CD4-positive, alpha-beta T cell (primary cell): ENCODE measurements around the gene C20orf144. TPM values are rescaled to one million over a fixed set of nuclear protein-coding genes. Genes with fewer than 3 reads are reported as not detected.

Source experiments
- ATAC-seq: fragments of 200-7000 bp; cut with Tn5 transposase; one replicate; pipeline ENCODE4 v1.10.0; 2022; ENCODE audit warnings: mild to moderate bottlenecking; ENCODE audit not compliant: poor library complexity
- CTCF ChIA-PET: fragments of 350-600 bp; sonication (Branson Sonifier 250); formaldehyde crosslinking; loops from one replicate; lab custom pipeline; 2021; ENCODE audit warnings: antibody characterized with exemption, inconsistent platforms; lab: Charles Lee
- POLR2A ChIA-PET: fragments of 350-600 bp; sonication (Branson Sonifier 250); formaldehyde crosslinking; loops from one replicate; lab custom pipeline; 2021; ENCODE audit warnings: antibody characterized with exemption, inconsistent platforms; lab: Charles Lee
- DNase-seq, 14 experiments: peaks; one replicate each; pipeline ENCODE4 v3.0.0-alpha.2; 2013 to 2020; ENCODE audit warnings: mixed read lengths in 2 of 14
- H3K27ac ChIP-seq, 2 donors: one replicate each; pipeline versions ENCODE4 v1.5.1 to v1.7.0; 2013; ENCODE audit warnings: low read length in 2 of 2, low read depth in 1 of 2, mild to moderate bottlenecking in 1 of 2
- H3K27me3 ChIP-seq, 2 experiments: 1 replicate in 1 of 2; 2 replicates in 1 of 2; pipeline versions ENCODE4 v1.6.1 to v1.7.0; 2013; ENCODE audit warnings: low read length in 2 of 2, control low read depth in 1 of 2, mild to moderate bottlenecking in 1 of 2, moderate library complexity in 1 of 2; ENCODE audit not compliant: insufficient read depth in 2 of 2, control insufficient read depth in 1 of 2
- H3K36me3 ChIP-seq: one replicate; pipeline ENCODE4 v1.6.1; 2013; ENCODE audit warnings: low read length, control low read depth; ENCODE audit not compliant: insufficient read depth
- H3K4me1 ChIP-seq: one replicate; pipeline ENCODE4 v1.6.1; 2013; ENCODE audit warnings: low read length, control low read depth; ENCODE audit not compliant: insufficient read depth
- H3K4me3 ChIP-seq: one replicate; pipeline ENCODE4 v1.5.1; 2013; ENCODE audit warnings: mild to moderate bottlenecking, low read length, moderate library complexity
- H3K9me3 ChIP-seq, 2 experiments: 1 replicate in 1 of 2; 2 replicates in 1 of 2; pipeline versions ENCODE4 v1.6.1 to v1.7.0; 2013; ENCODE audit warnings: low read length in 2 of 2, mild to moderate bottlenecking in 2 of 2, control low read depth in 1 of 2, moderate library complexity in 1 of 2; ENCODE audit not compliant: control insufficient read depth in 1 of 2, insufficient read depth in 1 of 2
- H3K27ac Mint-ChIP-seq: one replicate; pipeline ENCODE4 v1.8.0; 2020; ENCODE audit warnings: mixed read lengths
- H3K27me3 Mint-ChIP-seq: one replicate; pipeline ENCODE4 v1.8.0; 2021; ENCODE audit warnings: mixed read lengths
- H3K36me3 Mint-ChIP-seq: one replicate; pipeline ENCODE4 v1.8.0; 2021; ENCODE audit warnings: low read depth, mixed read lengths
- H3K4me1 Mint-ChIP-seq: one replicate; pipeline ENCODE4 v1.8.0; 2021; ENCODE audit warnings: low read depth, mixed read lengths
- H3K4me3 Mint-ChIP-seq: one replicate; pipeline ENCODE4 v1.8.0; 2020; ENCODE audit warnings: mild to moderate bottlenecking, mixed read lengths
- H3K9me3 Mint-ChIP-seq: one replicate; pipeline ENCODE4 v1.8.0; 2020; ENCODE audit warnings: mixed read lengths
- CTCF ChIP-seq: fragments of 200-600 bp; IDR thresholded peaks from one replicate; pipeline ENCODE4 v1.8.0; 2022; ENCODE audit warnings: antibody characterized with exemption, mild to moderate bottlenecking
- intact Hi-C, 2 experiments: fragments of 100-400 bp; cut with DNase I in 1 of 2; cut with micrococcal nuclease in 1 of 2; formaldehyde crosslinking; loops; one replicate each; pipeline versions ENCODE4 v1.15.1 to v1.9.0; 2023 to 2025; cut with DNase I, micrococcal nuclease
- polyA plus RNA-seq, 2 donors: library from polyadenylated mRNA; unstranded; fragments of 120-200 nt; gene quantifications; one replicate each; pipeline ENCODE4 v1.2.1, GENCODE V29; 2013
- total RNA-seq, 174 experiments: library from RNA in 2 of 174; stranded (reverse) in 2 of 174; gene quantifications; one replicate each; pipeline ENCODE4 v1.2.3 and lab custom pipeline; 2021 to 2026

The C20orf144 gene
- total RNA-seq = under 1 TPM; 0.17 to 0.19 TPM
- 0.11 TPM for polyA plus RNA-seq (2013, experiment 1 of 2)
- 0.19 TPM for polyA plus RNA-seq (2013, experiment 2 of 2)
- total RNA-seq (lab: John Stamatoyannopoulos, UW) = 0 to 0.88 (median 0.25) reads per million in 172 experiments

- intact Hi-C loops = loop anchor here (5.0 to 10.0 kb wide), 6 partner anchors 73 to 1707 kb away; partner anchors contain the start of genes CDK5RAP1 (in 1 of the 2), DYNLRB1 (in 1 of the 2), PDRG1 (in 1 of the 2) and SNTA1 (in 1 of the 2)
- Histone ChIP-seq H3K27ac (peak within 1 kb of the TSS; percentile 88 to 92), H3K36me3 (no peaks in the 10 kb centered on the region), H3K4me3 (peak within 1 kb of the TSS; percentile 91), H3K27me3 (no peaks in the 10 kb centered on the region), H3K4me1 (peaks cover 38% of the 10 kb centered on the region), H3K9me3 (no peaks in the 10 kb centered on the region)
- Mint-ChIP-seq H3K4me1 (peaks cover 35% of the 10 kb centered on the region), H3K36me3 (no peaks in the 10 kb centered on the region), H3K4me3 (peak within 1 kb of the TSS; percentile 88), H3K27ac (peak within 1 kb of the TSS; percentile 83), H3K9me3 (no peaks in the 10 kb centered on the region), H3K27me3 (no peaks in the 10 kb centered on the region)
- ATAC-seq = no peak
- TF ChIP-seq CTCF = no peak
- ChIA-PET POLR2A (interaction anchor here (1.1 to 3.3 kb wide), 4 partner anchors 18 to 220 kb away, joined by 3 to 26 read pairs (median 12); partner anchors contain the start of gene ZNF341), CTCF (interaction anchor here (1.7 kb wide), 1 partner anchor 70 kb away, joined by 6 read pairs; no protein-coding TSS in a partner anchor)
- DNase-seq = no peak
These were observed at the start of gene C20orf144 for GRCh38 chr20:33662172-33662571. C20orf144 (plus strand) TSS chr20:33662327; CDS start chr20:33662346, 19 bp downstream.

DNA sequence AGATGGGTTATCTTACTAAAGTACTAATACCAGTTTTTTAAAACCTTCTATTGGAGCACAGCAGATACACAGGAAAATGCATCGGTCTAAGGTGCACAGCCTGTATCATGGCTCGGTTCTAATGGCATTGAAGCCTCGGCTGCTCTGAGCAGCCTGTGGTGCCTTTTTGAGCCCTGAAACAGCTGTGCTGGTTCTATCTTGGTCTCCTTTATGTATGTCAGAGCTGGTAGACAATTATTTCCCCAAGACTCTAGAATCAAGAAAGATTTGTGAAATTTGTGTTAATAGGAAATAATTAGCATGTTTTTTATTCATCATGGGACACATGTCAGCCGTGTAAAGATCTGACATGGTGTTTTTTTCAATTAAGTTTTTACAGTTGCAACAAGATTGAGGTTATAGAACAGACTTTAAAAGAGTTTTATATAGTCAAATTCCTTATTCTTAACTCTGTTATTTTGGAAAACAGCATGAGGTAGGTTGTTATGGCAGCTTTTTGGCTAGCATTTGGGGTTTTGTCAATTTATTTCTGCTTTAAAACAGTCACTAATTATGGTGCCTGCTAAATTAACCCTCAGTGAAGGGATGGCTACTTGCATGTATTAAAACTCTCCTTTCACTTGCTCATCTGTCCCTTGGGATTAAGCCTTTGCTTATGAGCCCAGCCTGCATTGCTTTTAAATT is 40.3 kb upstream of the C20orf144 start:
- peaks cover 39% of the 10 kb centered on the region for H3K36me3 ChIP-seq
- no peaks in the 10 kb centered on the region for H3K27me3 Mint-ChIP-seq
- intact Hi-C loops = no loop called here
- TF ChIP-seq CTCF = no peak
- peaks cover 19% of the 10 kb centered on the region for H3K4me1 ChIP-seq
- no peaks in the 10 kb centered on the region for H3K9me3 ChIP-seq
- no peaks in the 10 kb centered on the region for H3K9me3 Mint-ChIP-seq
- no peak overlapping the region for H3K27ac Mint-ChIP-seq
- DNase-seq = no peak
- no peak overlapping the region for H3K4me3 Mint-ChIP-seq
- POLR2A ChIA-PET = no interaction called here
- CTCF ChIA-PET = no interaction called here
- no peak overlapping the region for H3K27ac ChIP-seq
- peaks cover 80% of the 10 kb centered on the region for H3K36me3 Mint-ChIP-seq
- H3K4me1 Mint-ChIP-seq = peaks cover 24% of the 10 kb centered on the region
- no peak overlapping the region for H3K4me3 ChIP-seq
- no peaks in the 10 kb centered on the region for H3K27me3 ChIP-seq
- ATAC-seq = no peak

DNA sequence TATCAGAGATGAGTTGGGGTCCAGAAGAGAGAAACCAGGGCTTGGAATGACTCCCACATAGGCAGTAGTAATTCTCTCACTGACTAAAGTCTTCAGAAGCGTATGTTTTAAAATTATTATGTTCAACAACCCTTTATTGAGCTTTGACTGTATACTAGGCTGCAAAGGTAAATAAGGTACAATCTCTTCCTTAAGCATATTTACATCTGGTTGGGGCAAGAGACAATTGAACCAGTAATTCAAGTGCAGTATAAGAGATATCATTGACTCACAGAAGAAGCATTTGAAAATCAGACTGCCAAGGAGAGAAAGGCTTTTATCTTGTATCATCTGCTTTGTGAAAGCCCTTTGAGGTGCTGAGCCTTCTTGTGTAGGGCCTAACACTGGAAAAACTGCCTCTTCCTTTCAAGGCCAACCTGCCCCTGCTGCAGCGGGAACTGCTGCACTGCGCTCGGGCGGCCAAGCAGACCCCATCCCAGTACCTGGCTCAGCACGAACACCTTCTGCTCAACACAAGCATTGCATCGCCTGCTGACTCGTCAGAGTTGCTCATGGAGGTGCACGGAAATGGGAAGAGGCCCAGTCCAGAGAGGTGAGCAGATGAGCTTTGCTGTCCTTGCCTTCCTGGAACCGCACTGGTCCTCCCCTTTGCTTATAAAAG is 39.3 kb upstream of the C20orf144 start:
- ATAC-seq (no peak), DNase-seq (no peak)
- no peak overlapping the region for H3K4me3 ChIP-seq
- peaks cover 45% of the 10 kb centered on the region for H3K36me3 ChIP-seq
- H3K4me1 ChIP-seq = peaks cover 19% of the 10 kb centered on the region
- Mint-ChIP-seq H3K27ac (no peak overlapping the region), H3K4me3 (no peak overlapping the region), H3K4me1 (peaks cover 24% of the 10 kb centered on the region), H3K9me3 (no peaks in the 10 kb centered on the region), H3K27me3 (no peaks in the 10 kb centered on the region), H3K36me3 (peaks cover 82% of the 10 kb centered on the region)
- H3K27me3 ChIP-seq = no peaks in the 10 kb centered on the region
- CTCF ChIA-PET = no interaction called here
- H3K9me3 ChIP-seq = no peaks in the 10 kb centered on the region
- H3K27ac ChIP-seq = no peak overlapping the region
- POLR2A ChIA-PET = no interaction called here
- no peak for TF ChIP-seq CTCF
- intact Hi-C loops = no loop called here
